RWPE2 (cell line): ENCODE data around the gene CAMK2G.
A peak's percentile ranks its signal among the peaks of the same experiment; 100 is the strongest.

ENCODE experiments used
- ATAC-seq: fragments of 200-7000 bp; cut with Tn5 transposase; 3 replicates; pipeline ENCODE4 v1.9.1; 2021; ENCODE audit warnings: low read depth
- DNase-seq: peaks from one replicate; pipeline ENCODE4 v3.0.0-alpha.2; 2020; ENCODE audit warnings: low spot score
- H3K27ac ChIP-seq: fragments of 450-650 bp; 2 replicates; pipeline ENCODE4 v1.5.1; 2017; ENCODE audit warnings: mild to moderate bottlenecking; ENCODE audit not compliant: poor library complexity, severe bottlenecking
- H3K27me3 ChIP-seq: fragments of 250-450 bp; sonication (Bioruptor Pico); 2 replicates; pipeline ENCODE4 v1.5.1; 2021; ENCODE audit warnings: mild to moderate bottlenecking, moderate library complexity; ENCODE audit not compliant: insufficient read depth, poor library complexity, severe bottlenecking
- H3K36me3 ChIP-seq: fragments of 250-450 bp; sonication (Bioruptor Pico); 2 replicates; pipeline ENCODE4 v1.5.1; 2020; ENCODE audit warnings: low read depth, mild to moderate bottlenecking, moderate library complexity
- H3K4me1 ChIP-seq: fragments of 250-450 bp; sonication (Bioruptor Pico); 2 replicates; pipeline ENCODE4 v1.5.1; 2021; ENCODE audit warnings: mild to moderate bottlenecking, moderate library complexity; ENCODE audit not compliant: insufficient read depth, poor library complexity, severe bottlenecking
- H3K4me3 ChIP-seq: fragments of 250-450 bp; sonication (Bioruptor Pico); 2 replicates; pipeline ENCODE4 v1.5.1; 2021; ENCODE audit warnings: mild to moderate bottlenecking, moderate library complexity; ENCODE audit not compliant: severe bottlenecking
- H3K9me3 ChIP-seq: fragments of 250-450 bp; sonication (Bioruptor Pico); 2 replicates; pipeline ENCODE4 v1.5.1; 2021; ENCODE audit warnings: mild to moderate bottlenecking, moderate library complexity; ENCODE audit not compliant: severe bottlenecking
- CTCF ChIP-seq: fragments of 450-650 bp; IDR thresholded peaks from one replicate; pipeline ENCODE4 v1.5.1; 2017; ENCODE audit warnings: mild to moderate bottlenecking, moderate library complexity; ENCODE audit not compliant: poor library complexity, severe bottlenecking

Gene CAMK2G

GRCh38 chr10:73908853-73909539 lies 34.6 kb upstream of the CAMK2G start:
- Histone ChIP-seq H3K4me1 (peaks cover 64% of the 10 kb centered on the region), H3K27ac (peak overlapping the region; percentile 92), H3K9me3 (no peaks in the 10 kb centered on the region), H3K4me3 (no peak overlapping the region), H3K27me3 (no peaks in the 10 kb centered on the region), H3K36me3 (peaks cover 23% of the 10 kb centered on the region)
- DNase-seq (peak; percentile 82), ATAC-seq (peak; percentile 37)
- TF ChIP-seq CTCF: no peak

GRCh38 chr10:73907841-73908517 lies 33.6 kb upstream of the CAMK2G start:
- no peak for TF ChIP-seq CTCF
- DNase-seq: no peak
- Histone ChIP-seq H3K27me3 (no peaks in the 10 kb centered on the region), H3K4me1 (peaks cover 55% of the 10 kb centered on the region), H3K4me3 (no peak overlapping the region), H3K9me3 (no peaks in the 10 kb centered on the region), H3K36me3 (peaks cover 13% of the 10 kb centered on the region), H3K27ac (peak overlapping the region; percentile 92)
- no peak for ATAC-seq

- H3K36me3 ChIP-seq: peaks cover under 1% of the 10 kb centered on the region; the same call in 1 of the 2 replicates
- peak overlapping the region; percentile 92 for H3K27ac ChIP-seq
- H3K4me1 ChIP-seq: peaks cover 50% of the 10 kb centered on the region
- no peaks in the 10 kb centered on the region for H3K27me3 ChIP-seq
- ATAC-seq (peak; percentile 76), DNase-seq (peak; percentile 94)
- H3K4me3 ChIP-seq: no peak overlapping the region
- no peaks in the 10 kb centered on the region for H3K9me3 ChIP-seq
- TF ChIP-seq CTCF: no peak
Measured at GRCh38 chr10:73906524-73907447, 32.4 kb upstream of the CAMK2G start.

GRCh38 chr10:73905256-73906020 lies 31.1 kb upstream of the CAMK2G start:
- DNase-seq (no peak), ATAC-seq (no peak)
- H3K4me1 ChIP-seq: peaks cover 51% of the 10 kb centered on the region
- H3K4me3 ChIP-seq: no peak overlapping the region
- no peaks in the 10 kb centered on the region for H3K27me3 ChIP-seq
- no peaks in the 10 kb centered on the region for H3K36me3 ChIP-seq
- H3K9me3 ChIP-seq: no peaks in the 10 kb centered on the region
- H3K27ac ChIP-seq: peak overlapping the region; percentile 92
- TF ChIP-seq CTCF: no peak
